Measurements from ENCODE around the gene SLC2A5.

DNA sequence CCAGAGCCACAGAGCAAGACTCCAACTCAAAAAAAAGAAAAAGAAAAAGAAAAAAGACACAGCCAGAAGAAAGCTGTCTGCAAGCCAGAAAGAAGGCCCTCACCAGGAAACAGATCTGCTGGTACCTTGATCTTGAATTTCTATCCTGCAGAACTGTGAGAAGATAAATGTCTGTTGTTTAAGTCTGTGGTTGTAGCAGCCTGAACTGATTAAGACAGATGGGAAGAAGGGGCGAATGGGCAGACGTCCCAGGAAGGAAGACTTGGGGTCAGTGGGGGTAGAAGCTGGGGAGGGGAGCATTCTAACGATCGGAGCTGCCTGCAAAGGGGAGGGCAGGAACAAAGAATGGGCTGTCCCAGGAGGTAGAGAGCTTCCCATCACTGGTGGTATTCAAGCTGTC lies 49.5 kb downstream of the SLC2A5 start:
- TF ChIP-seq, protein P1, sequence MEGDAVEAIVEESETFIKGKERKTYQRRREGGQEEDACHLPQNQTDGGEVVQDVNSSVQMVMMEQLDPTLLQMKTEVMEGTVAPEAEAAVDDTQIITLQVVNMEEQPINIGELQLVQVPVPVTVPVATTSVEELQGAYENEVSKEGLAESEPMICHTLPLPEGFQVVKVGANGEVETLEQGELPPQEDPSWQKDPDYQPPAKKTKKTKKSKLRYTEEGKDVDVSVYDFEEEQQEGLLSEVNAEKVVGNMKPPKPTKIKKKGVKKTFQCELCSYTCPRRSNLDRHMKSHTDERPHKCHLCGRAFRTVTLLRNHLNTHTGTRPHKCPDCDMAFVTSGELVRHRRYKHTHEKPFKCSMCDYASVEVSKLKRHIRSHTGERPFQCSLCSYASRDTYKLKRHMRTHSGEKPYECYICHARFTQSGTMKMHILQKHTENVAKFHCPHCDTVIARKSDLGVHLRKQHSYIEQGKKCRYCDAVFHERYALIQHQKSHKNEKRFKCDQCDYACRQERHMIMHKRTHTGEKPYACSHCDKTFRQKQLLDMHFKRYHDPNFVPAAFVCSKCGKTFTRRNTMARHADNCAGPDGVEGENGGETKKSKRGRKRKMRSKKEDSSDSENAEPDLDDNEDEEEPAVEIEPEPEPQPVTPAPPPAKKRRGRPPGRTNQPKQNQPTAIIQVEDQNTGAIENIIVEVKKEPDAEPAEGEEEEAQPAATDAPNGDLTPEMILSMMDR (IDR thresholded peaks at IDR 0.05; ENCODE audit: extremely low read depth in 1 of 2, insufficient read depth in 1 of 2, low read depth in 1 of 2, low read length in 2 of 2) = no peak
- TF ChIP-seq JUN (IDR thresholded peaks at IDR 0.05; ENCODE audit: borderline replicate concordance, insufficient read depth, insufficient read length, low read depth) = no peak
- TF ChIP-seq POLR2AphosphoS5 (IDR thresholded peaks at IDR 0.05; ENCODE audit: insufficient read depth, low read depth, low read length) = no peak
- TF ChIP-seq EZH2 (IDR thresholded peaks at IDR 0.05; ENCODE audit: borderline replicate concordance, low read depth, low read length, severe bottlenecking) = no peak

All from endothelial cell of umbilical vein (primary cell).